GM12878 (cell line): ENCODE results near the gene CPNE4. TPM values are rescaled to one million over a fixed set of nuclear protein-coding genes. Genes with fewer than 3 reads are reported as not detected.
A peak's percentile ranks its signal among the peaks of the same experiment; 100 is the strongest.

Source experiments
- ATAC-seq: fragments of 200-7000 bp; cut with Tn5 transposase; 3 replicates; pipeline ENCODE4 v1.9.1; 2020; ENCODE audit warnings: mild to moderate bottlenecking, moderate library complexity
- BruUV-seq: library from RNA; stranded (reverse); fragments of 400-500 nt; replicated peaks from 2 replicates; lab custom pipeline; 2021; lab: Mats Ljungman, UMichigan
- CTCF ChIA-PET: fragments of 300-600 bp; sonication (Branson Sonifier 250); formaldehyde crosslinking; extraction: SDS; loops from one replicate; lab custom pipeline; 2021; ENCODE audit warnings: inconsistent platforms; lab: Yijun Ruan, JAX
- POLR2A ChIA-PET: fragments of 350-600 bp; formaldehyde crosslinking; extraction: SDS; loops from one replicate; lab custom pipeline; 2021; ENCODE audit warnings: inconsistent platforms; lab: Charles Lee
- RAD21 ChIA-PET: fragments of 300-600 bp; sonication (Branson Sonifier 250); formaldehyde crosslinking; loops from one replicate; lab custom pipeline; 2023; ENCODE audit warnings: antibody characterized with exemption; ENCODE audit not compliant: unreplicated experiment; lab: Charles Lee
- SMC1A ChIA-PET: fragments of 300-600 bp; sonication (Branson Sonifier 250); formaldehyde crosslinking; loops from one replicate; lab custom pipeline; 2023; ENCODE audit not compliant: unreplicated experiment, uncharacterized antibody; lab: Charles Lee
- DNase-seq: peaks from one replicate; pipeline ENCODE4 v3.0.0-alpha.2; 2011; ENCODE audit warnings: low read depth, low spot score
- FAIRE-seq: peaks from 3 replicates; lab custom pipeline; 2011; peaks lifted over from hg19 to GRCh38; lab: Jason Lieb, UNC
- H2AFZ ChIP-seq: 2 replicates; pipeline ENCODE4 v1.6.0; 2011; ENCODE audit warnings: low read depth, low read length, control low read depth; ENCODE audit not compliant: control insufficient read depth
- H3K27ac ChIP-seq: 2 replicates; pipeline ENCODE4 v1.5.1; 2011; ENCODE audit warnings: control low read depth; ENCODE audit not compliant: control insufficient read depth, insufficient read depth
- H3K27me3 ChIP-seq, 2 experiments: replicated peaks in 1 of 2; 2 replicates each; pipeline versions ENCODE4 v1.6.0 to v1.6.1; 2011; ENCODE audit warnings: low read length in 1 of 2; ENCODE audit not compliant: control insufficient read depth in 2 of 2, insufficient read depth in 2 of 2
- H3K36me3 ChIP-seq, 2 experiments: 2 replicates each; pipeline ENCODE4 v1.5.1; 2011; ENCODE audit warnings: low read length in 1 of 2; ENCODE audit not compliant: control insufficient read depth in 2 of 2, insufficient read depth in 2 of 2
- H3K4me1 ChIP-seq: 2 replicates; pipeline ENCODE4 v1.6.1; 2011; ENCODE audit warnings: mild to moderate bottlenecking, low read length, moderate library complexity, mixed read lengths; ENCODE audit not compliant: control insufficient read depth, insufficient read depth
- H3K4me2 ChIP-seq: 2 replicates; pipeline ENCODE4 v1.6.0; 2011; ENCODE audit warnings: control low read depth; ENCODE audit not compliant: control insufficient read depth, insufficient read depth
- H3K4me3 ChIP-seq: fragments of 200-600 bp; sonication (generic); 2 replicates; pipeline ENCODE4 v1.5.1; 2016
- H3K79me2 ChIP-seq: 2 replicates; pipeline ENCODE4 v1.6.0; 2011; ENCODE audit warnings: low read length; ENCODE audit not compliant: control insufficient read depth, insufficient read depth
- H3K9ac ChIP-seq: 2 replicates; pipeline ENCODE4 v1.8.0; 2011; ENCODE audit warnings: low read length, control low read depth, mixed read lengths; ENCODE audit not compliant: control insufficient read depth, insufficient read depth
- H3K9me3 ChIP-seq: replicated peaks from 3 replicates; pipeline ENCODE4 v1.5.1; 2011; ENCODE audit warnings: mild to moderate bottlenecking, low read length; ENCODE audit not compliant: control insufficient read depth, insufficient read depth
- H4K20me1 ChIP-seq: 2 replicates; pipeline ENCODE4 v1.6.0; 2011; ENCODE audit not compliant: control insufficient read depth, insufficient read depth
- CHD2 ChIP-seq: IDR thresholded peaks from 2 replicates; pipeline ENCODE4 v1.6.1; 2011; ENCODE audit warnings: low read depth, low read length, improper control_type of control experiment, borderline replicate concordance
- CTCF ChIP-seq, 3 experiments: IDR thresholded peaks in 2 of 3; conservative IDR thresholded peaks in 1 of 3; 2 replicates each; pipeline ENCODE4 v1.5.1; 2011; ENCODE audit warnings: low read depth in 3 of 3, low read length in 3 of 3, mild to moderate bottlenecking in 3 of 3, control low read depth in 2 of 3, moderate library complexity in 2 of 3, inconsistent platforms in 1 of 3, mixed read lengths in 1 of 3; ENCODE audit not compliant: control insufficient read depth in 2 of 3, insufficient read depth in 1 of 3; ENCODE audit errors: extremely low read depth in 1 of 3
- ETV6 ChIP-seq, 2 experiments: fragments of 450-650 bp in 1 of 2; IDR thresholded peaks in 1 of 2; conservative IDR thresholded peaks in 1 of 2; 2 replicates each; pipeline ENCODE4 v1.6.1; 2014; ENCODE audit warnings: antibody characterized with exemption in 1 of 2, borderline replicate concordance in 1 of 2, low read depth in 1 of 2, mild to moderate bottlenecking in 1 of 2, moderate library complexity in 1 of 2
- MXI1 ChIP-seq: fragments of 150-350 bp; IDR thresholded peaks from 2 replicates; pipeline ENCODE4 v1.6.1; 2011; ENCODE audit warnings: low read depth, mild to moderate bottlenecking, inconsistent platforms, low read length, improper control_type of control experiment
- NFXL1 ChIP-seq: fragments of 450-650 bp; IDR thresholded peaks from 2 replicates; pipeline ENCODE4 v1.6.1; 2017; ENCODE audit warnings: antibody characterized with exemption, mild to moderate bottlenecking, borderline replicate concordance
- NR2C1 ChIP-seq: fragments of 450-650 bp; IDR thresholded peaks from 2 replicates; pipeline ENCODE4 v1.6.1; 2017; ENCODE audit warnings: antibody characterized with exemption, mild to moderate bottlenecking, moderate library complexity
- POLR2A ChIP-seq: IDR thresholded peaks from 2 replicates; pipeline ENCODE4 v1.6.1; 2011; ENCODE audit warnings: low read depth, mild to moderate bottlenecking, low read length
- RAD21 ChIP-seq: IDR thresholded peaks from 2 replicates; pipeline ENCODE4 v1.6.1; 2011; ENCODE audit warnings: mild to moderate bottlenecking, low read depth, low read length, moderate library complexity; ENCODE audit not compliant: insufficient read depth
- ZNF622 ChIP-seq: fragments of 450-650 bp; IDR thresholded peaks from 2 replicates; pipeline ENCODE4 v1.6.1; 2017; ENCODE audit warnings: mild to moderate bottlenecking, inconsistent platforms
- WGBS: methylation state at CpG from one replicate; pipeline ENCODE4 v1.1.6; 2016; ENCODE audit warnings: low lambda C conversion rate; ENCODE audit not compliant: insufficient replicate concordance, insufficient coverage; ENCODE audit errors: missing lambda C conversion rate; 5-methylcytosine and 5-hydroxymethylcytosine counted together
- in situ Hi-C: fragments of 300-500 bp; cut with MboI; formaldehyde crosslinking; loops from 9 replicates; pipeline ENCODE4 v1.14.3; 2018; ENCODE audit warnings: mixed read lengths
- intact Hi-C: fragments of 100-400 bp; cut with micrococcal nuclease; formaldehyde crosslinking; loops from one replicate; pipeline ENCODE4 v1.14.2; 2022; ENCODE audit not compliant: unreplicated experiment
- polyA plus RNA-seq, 11 experiments: library from polyadenylated mRNA; depleted of rRNA in 4 of 11; unstranded in 6 of 11; stranded (reverse) in 5 of 11; fragments of >200 nt; fragmentation: Nextera tagmentation in 4 of 11; fragmentation: Illumina TruSeq in 1 of 11; extraction: Ambion mirVana in 4 of 11; extraction: Trizol in 1 of 11; gene quantifications; 1 replicate in 1 of 11; 2 replicates in 10 of 11; pipeline versions ENCODE4 v1.2.1 to v1.2.3, GENCODE V29; 2011 to 2016; ENCODE audit warnings: inconsistent platforms in 2 of 11, missing spikeins in 2 of 11, low read depth in 1 of 11
- total RNA-seq, 4 experiments: library from RNA; depleted of rRNA in 3 of 4; stranded (reverse); fragments of >200 nt in 3 of 4; fragmentation: Illumina TruSeq in 1 of 4; extraction: Trizol in 1 of 4; gene quantifications; 2 replicates each; pipeline versions ENCODE4 v1.2.1 to v1.2.3, GENCODE V29; 2013 to 2021

The CPNE4 gene
- total and polyA plus RNA-seq, 10 of the 15 experiments (the other 5 are each of a cell fraction or from before 2014, with no cell fraction given): 0.17 to 1.9 (median 0.48) TPM; not detected in 1

- no peak for DNase-seq
- ChIA-PET CTCF (interaction anchor here (1.0 to 2.7 kb wide), 9 partner anchors 11 to 334 kb away, joined by 3 to 24 read pairs (median 4); partner anchors contain the start of gene NUDT16), RAD21 (interaction anchor here (1.6 to 3.4 kb wide), 3 partner anchors 15 to 166 kb away, joined by 4 to 25 read pairs (median 7); no protein-coding TSS in a partner anchor), SMC1A (interaction anchor here (0.7 to 1.5 kb wide), 10 partner anchors 10 to 319 kb away, joined by 3 to 13 read pairs (median 4); partner anchors contain the start of gene CPNE4), POLR2A (interaction anchor here (1.2 kb wide), 1 partner anchor 162 kb away, joined by 3 read pairs; no protein-coding TSS in a partner anchor)
- peak; percentile 56 for ATAC-seq
- no peaks in the 10 kb centered on the region for H3K79me2 ChIP-seq
- no TSS peak for BruUV-seq
- peak overlapping the region; percentile 54; the same call in 1 of the 2 replicates for H3K4me2 ChIP-seq
- H3K36me3 ChIP-seq: no peaks in the 10 kb centered on the region
- 88% methylated on average over 1 of the region's 1 CpG for WGBS
- H3K4me1 ChIP-seq: peaks cover 40% of the 10 kb centered on the region
- no peak overlapping the region for H3K4me3 ChIP-seq
- H3K9ac ChIP-seq: no peak overlapping the region
- intact Hi-C loops (loop anchor here (5.0 to 10.0 kb wide), 2 partner anchors 311 to 681 kb away; no protein-coding TSS in a partner anchor), in situ Hi-C loops (no loop called here)
- no peaks in the 10 kb centered on the region for H4K20me1 ChIP-seq
- no peak for TF ChIP-seq POLR2A
- TF ChIP-seq NFXL1: no peak
- TF ChIP-seq ETV6 (conservative IDR thresholded peaks at IDR 0.05 in 1 of 2, IDR thresholded peaks at IDR 0.05 in 1 of 2; ENCODE audit: borderline replicate concordance in 1 of 2, low read depth in 1 of 2): no peak
- no peak for TF ChIP-seq NR2C1
- TF ChIP-seq CHD2: no peak
- TF ChIP-seq CTCF (IDR thresholded peaks at IDR 0.05 in 2 of 3, conservative IDR thresholded peaks at IDR 0.05 in 1 of 3; ENCODE audit: control insufficient read depth in 2 of 3, extremely low read depth in 1 of 3, insufficient read depth in 1 of 3, low read depth in 3 of 3, low read length in 3 of 3): peak in 1 of 3 experiments; percentile 16; a peak in 1 of 6 replicates
- TF ChIP-seq RAD21: peak; percentile 30; the same call in 1 of the 2 replicates
- no peak for TF ChIP-seq ZNF622
- no peak for TF ChIP-seq MXI1
- H3K9me3 ChIP-seq: no peaks in the 10 kb centered on the region
- peak; percentile 69 for FAIRE-seq
- H3K27me3 ChIP-seq: no peaks in the 10 kb centered on the region
- peak overlapping the region; percentile 44; the same call in 1 of the 2 replicates for H2AFZ ChIP-seq
- H3K27ac ChIP-seq: peak overlapping the region; percentile 63; the same call in 1 of the 2 replicates
Measured at GRCh38 chr3:131716007-131716406, 318.8 kb downstream of the CPNE4 start.
